K562 treated with DMSO at 1 percent for 48 hours (cell line): ENCODE data around the gene CLIP1. TPM values are rescaled to one million over a fixed set of nuclear protein-coding genes. Genes with fewer than 3 reads are reported as not detected.

Source experiments
- total RNA-seq: library from RNA; unstranded; fragments of 300-600 nt; gene quantifications from 2 replicates; pipeline ENCODE4 v1.2.3, GENCODE V29; 2022; ENCODE audit warnings: low replicate concordance; ENCODE audit errors: extremely low read depth

Gene CLIP1
- not detected in 2 replicates for total RNA-seq

GRCh38 chr12:122421821-122422729, at the start of gene CLIP1:
Gene CLIP1 (minus strand): TSS chr12:122422669. CDS start chr12:122380452, 42,217 bp downstream.

DNA sequence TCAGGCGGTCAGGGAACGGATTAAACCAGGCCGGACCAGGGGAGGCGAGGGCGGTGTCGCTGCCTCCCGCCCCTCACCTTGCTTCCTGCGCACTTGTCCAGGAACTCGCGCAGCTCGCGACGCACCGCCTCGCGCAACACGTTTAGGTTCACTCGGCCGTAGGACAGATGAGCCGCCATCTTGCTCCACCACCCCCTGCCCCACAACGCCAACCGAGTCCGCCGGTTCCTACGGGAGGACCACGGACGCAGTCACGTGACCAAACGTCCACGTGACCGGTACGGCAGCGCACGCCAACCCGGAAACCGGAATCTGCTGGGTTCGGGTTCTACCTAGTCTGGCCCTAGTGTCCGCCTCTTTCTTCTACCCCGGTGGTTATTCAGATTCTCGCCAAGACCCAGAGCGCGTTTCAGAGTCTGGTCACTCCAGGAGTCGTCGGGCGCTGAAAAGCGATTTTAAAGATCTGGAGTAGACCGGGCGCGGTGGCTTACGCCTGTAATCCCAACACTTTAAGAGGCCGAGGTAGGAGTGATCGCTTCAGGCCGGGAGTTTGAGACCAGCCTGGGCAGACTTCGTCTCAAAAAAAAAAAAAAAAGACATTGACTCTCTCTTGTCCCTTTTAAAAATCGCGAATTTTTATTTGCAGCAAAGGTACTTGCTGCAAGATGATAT, 156.1 kb downstream of the CLIP1 start, which contains the start of gene VPS33A:
TSS of gene VPS33A (minus strand) at position 265 of the 672 bp plus-strand sequence. CDS start at position 179, 86 bp downstream.

GRCh38 chr12:122225683-122226365, 196.6 kb downstream of the CLIP1 start, which contains the start of gene DIABLO:
Gene DIABLO (minus strand): TSS chr12:122226052. CDS start chr12:122226014, 38 bp downstream.

Other genes with a start within 250 kb of the CLIP1 start
- gene IL31, start 248.4 kb downstream of the CLIP1 start, total RNA-seq, result not detected in 2 replicates
- not detected in 2 replicates for gene LRRC43, start 239.5 kb downstream of the CLIP1 start, total RNA-seq
- gene B3GNT4, start 219.0 kb downstream of the CLIP1 start, total RNA-seq, result not detected in 2 replicates
- not detected in 2 replicates for gene DIABLO, start 196.6 kb downstream of the CLIP1 start, total RNA-seq
- not detected in 2 replicates for gene VPS33A, start 156.2 kb downstream of the CLIP1 start, total RNA-seq
- not detected in 2 replicates for gene ZCCHC8, start 78.3 kb upstream of the CLIP1 start, total RNA-seq
- gene RSRC2, start 104.3 kb upstream of the CLIP1 start, total RNA-seq, result not detected in 2 replicates
- 100.0 TPM in 1 of 2 replicates, not detected in the other for gene KNTC1, start 104.6 kb upstream of the CLIP1 start, total RNA-seq